Nephron (organoid): Measurements from ENCODE around the gene NFKBIL1.

Experiments used
- H3K27ac Mint-ChIP-seq, 3 experiments: 2 replicates each; pipeline ENCODE4 v1.8.0; 2020; ENCODE audit warnings: mixed read lengths in 3 of 3, mild to moderate bottlenecking in 2 of 3, moderate library complexity in 1 of 3
- H3K27me3 Mint-ChIP-seq: 2 replicates; pipeline ENCODE4 v1.8.0; 2021; ENCODE audit warnings: low read depth, mild to moderate bottlenecking, moderate library complexity, mixed read lengths
- H3K36me3 Mint-ChIP-seq: 2 replicates; pipeline ENCODE4 v1.8.0; 2020; ENCODE audit warnings: low read depth, mixed read lengths
- H3K4me1 Mint-ChIP-seq: 2 replicates; pipeline ENCODE4 v1.8.0; 2020; ENCODE audit warnings: mixed read lengths
- H3K4me3 Mint-ChIP-seq, 3 experiments: 2 replicates each; pipeline ENCODE4 v1.8.0; 2020; ENCODE audit warnings: mild to moderate bottlenecking in 3 of 3, mixed read lengths in 3 of 3, moderate library complexity in 2 of 3
- H3K9me3 Mint-ChIP-seq: 2 replicates; pipeline ENCODE4 v1.8.0; 2020; ENCODE audit warnings: mixed read lengths
- CTCF ChIP-seq, 3 experiments: fragments of 200-600 bp; sonication (generic); IDR thresholded peaks; one replicate each; pipeline ENCODE4 v1.5.0; 2021; ENCODE audit warnings: antibody characterized with exemption in 3 of 3; ENCODE audit not compliant: unreplicated experiment in 3 of 3

NFKBIL1 gene

DNA sequence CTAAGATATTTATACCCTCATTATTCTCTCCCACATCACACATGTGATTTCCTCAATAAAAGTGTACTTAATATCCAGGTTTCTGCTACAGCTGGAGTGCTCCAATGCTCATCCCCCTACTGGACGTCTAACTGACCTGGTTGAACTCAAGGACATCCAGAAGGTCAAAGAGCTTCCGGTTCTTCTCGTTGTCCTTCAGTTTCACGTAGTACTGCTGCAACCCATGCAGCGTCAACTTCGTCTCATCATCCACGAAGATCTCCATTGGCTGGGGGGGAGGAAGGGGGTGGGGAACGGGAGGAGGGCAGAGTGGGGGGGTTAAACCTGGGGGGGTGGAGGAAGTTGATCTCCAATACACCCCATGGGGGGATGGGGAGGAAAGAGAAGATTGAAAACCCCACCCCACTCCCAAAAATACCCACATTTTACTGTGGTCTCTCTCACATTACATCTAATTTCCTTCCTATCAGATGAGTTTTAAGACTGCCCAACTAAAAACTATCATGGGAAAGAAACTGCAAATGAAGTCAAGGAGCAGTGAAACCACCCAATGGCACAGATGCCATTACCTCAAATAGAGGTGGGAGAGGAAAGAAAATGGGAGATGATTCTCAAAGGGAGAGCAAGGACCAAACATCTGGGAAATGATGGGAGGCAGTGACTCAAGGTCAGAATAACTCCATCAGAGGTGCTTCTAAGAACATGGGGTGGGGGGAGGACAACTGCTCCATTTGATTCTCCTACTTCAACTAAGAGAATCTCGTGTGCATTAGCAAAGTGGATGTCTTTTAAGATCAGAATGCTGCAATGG lies 14.6 kb upstream of the NFKBIL1 start:
- H3K4me1 Mint-ChIP-seq = peaks cover 23% of the 10 kb centered on the region
- no peak for TF ChIP-seq CTCF (IDR thresholded peaks at IDR 0.05; ENCODE audit: unreplicated experiment in 3 of 3)
- no peaks in the 10 kb centered on the region for H3K27me3 Mint-ChIP-seq
- no peak overlapping the region for H3K4me3 Mint-ChIP-seq
- H3K27ac Mint-ChIP-seq = peak overlapping the region in 1 of 3 experiments; percentile 25
- peaks cover 81% of the 10 kb centered on the region for H3K36me3 Mint-ChIP-seq
- no peaks in the 10 kb centered on the region for H3K9me3 Mint-ChIP-seq

DNA sequence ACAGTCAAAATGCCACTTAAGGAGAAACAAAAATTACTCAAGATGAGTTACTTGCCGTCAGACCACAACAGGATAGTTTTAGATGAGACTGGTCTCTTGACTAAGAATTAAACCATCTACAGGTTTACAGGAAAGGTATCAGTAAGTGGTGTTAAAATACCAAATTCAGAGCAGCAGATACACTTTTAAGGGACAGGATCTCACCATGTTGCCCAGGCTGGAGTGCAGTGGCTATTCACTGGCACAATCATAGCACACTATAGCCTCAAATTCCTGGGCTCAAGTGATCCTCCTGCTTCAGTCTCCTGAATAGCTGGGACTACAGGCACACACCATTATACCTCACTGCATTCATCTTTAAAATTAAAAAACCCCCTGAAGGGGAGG lies 14.0 kb upstream of the NFKBIL1 start:
- TF ChIP-seq CTCF (IDR thresholded peaks at IDR 0.05; ENCODE audit: unreplicated experiment in 3 of 3) = no peak
- Mint-ChIP-seq H3K27ac (no peak overlapping the region), H3K4me3 (no peak overlapping the region), H3K27me3 (no peaks in the 10 kb centered on the region), H3K36me3 (peaks cover 81% of the 10 kb centered on the region), H3K4me1 (peaks cover 22% of the 10 kb centered on the region), H3K9me3 (no peaks in the 10 kb centered on the region)

- H3K4me1 Mint-ChIP-seq = peaks cover 26% of the 10 kb centered on the region
- H3K27me3 Mint-ChIP-seq = no peaks in the 10 kb centered on the region
- no peak overlapping the region for H3K27ac Mint-ChIP-seq
- H3K36me3 Mint-ChIP-seq = peaks cover 87% of the 10 kb centered on the region
- no peaks in the 10 kb centered on the region for H3K9me3 Mint-ChIP-seq
- no peak overlapping the region for H3K4me3 Mint-ChIP-seq
- no peak for TF ChIP-seq CTCF (IDR thresholded peaks at IDR 0.05; ENCODE audit: unreplicated experiment in 3 of 3)
Measured at GRCh38 chr6:31534011-31534410, 13.4 kb upstream of the NFKBIL1 start.

DNA sequence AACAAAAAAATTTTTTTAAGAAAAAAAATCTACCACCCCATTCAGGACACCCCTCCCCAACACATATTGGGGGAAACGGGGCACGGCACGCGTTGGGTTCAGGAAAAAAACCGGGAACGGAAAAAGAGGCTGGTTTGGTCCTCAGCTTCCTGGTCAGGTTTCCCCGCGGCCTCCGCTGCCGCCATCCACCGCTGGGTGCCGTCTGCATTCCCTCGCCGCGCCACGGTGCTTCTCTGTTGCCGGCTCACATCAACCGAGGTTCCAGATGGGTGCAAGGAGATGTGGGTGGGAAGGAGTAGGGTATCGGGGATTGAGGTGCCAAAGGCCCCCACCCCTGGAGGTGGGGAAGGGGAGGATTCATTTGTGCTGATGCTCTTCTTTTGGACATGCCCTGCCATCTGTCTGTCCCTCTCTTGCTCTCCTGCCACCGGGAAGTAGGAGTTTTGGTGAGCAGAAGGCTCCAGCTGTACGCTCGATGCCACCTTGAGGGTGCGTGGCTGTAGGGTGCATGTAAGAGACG lies 12.8 kb upstream of the NFKBIL1 start:
- H3K36me3 Mint-ChIP-seq = peaks cover 90% of the 10 kb centered on the region
- no peaks in the 10 kb centered on the region for H3K27me3 Mint-ChIP-seq
- H3K9me3 Mint-ChIP-seq = no peaks in the 10 kb centered on the region
- no peak for TF ChIP-seq CTCF (IDR thresholded peaks at IDR 0.05; ENCODE audit: unreplicated experiment in 3 of 3)
- H3K4me3 Mint-ChIP-seq = no peak overlapping the region
- H3K27ac Mint-ChIP-seq = no peak overlapping the region
- H3K4me1 Mint-ChIP-seq = peaks cover 31% of the 10 kb centered on the region

DNA sequence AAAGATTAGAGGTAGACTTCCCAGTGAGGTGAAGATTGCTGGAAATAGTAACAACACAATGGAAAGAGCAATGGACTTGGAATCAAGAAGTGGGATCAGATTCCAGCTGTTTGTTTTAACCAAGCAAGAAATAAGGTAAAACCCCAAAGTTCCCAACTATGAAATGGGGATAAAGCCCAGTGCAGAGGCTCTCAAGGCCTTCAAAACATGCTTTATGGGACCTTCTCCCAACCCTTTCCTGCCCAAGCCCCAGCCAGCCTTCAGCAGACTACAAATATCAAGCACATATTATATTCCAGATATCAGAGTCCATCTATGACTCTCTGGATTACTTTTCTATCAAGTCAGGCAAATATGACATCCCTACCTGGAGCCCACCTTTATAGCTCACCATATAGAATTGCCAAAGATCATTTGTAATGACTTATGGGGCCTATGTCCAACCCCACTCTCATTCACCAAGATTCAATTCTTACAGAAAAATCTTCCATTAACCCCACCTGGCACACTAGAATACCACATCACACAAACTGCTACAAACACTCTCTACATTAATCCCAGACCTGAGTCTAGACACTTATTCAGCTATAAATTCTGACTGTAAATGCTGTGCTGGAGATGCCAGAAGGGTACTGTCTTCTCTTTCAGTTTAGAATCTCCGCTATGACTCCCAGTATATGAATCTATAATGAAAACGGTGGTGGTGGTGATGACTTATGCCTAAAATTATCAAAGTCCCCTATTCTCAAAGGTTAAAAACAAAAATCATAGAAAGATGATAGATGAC lies 11.7 kb upstream of the NFKBIL1 start:
- peak overlapping the region in 1 of 3 experiments; percentile 6 for H3K4me3 Mint-ChIP-seq
- H3K9me3 Mint-ChIP-seq = no peaks in the 10 kb centered on the region
- peaks cover 89% of the 10 kb centered on the region for H3K36me3 Mint-ChIP-seq
- no peaks in the 10 kb centered on the region for H3K27me3 Mint-ChIP-seq
- no peak overlapping the region for H3K27ac Mint-ChIP-seq
- peaks cover 41% of the 10 kb centered on the region for H3K4me1 Mint-ChIP-seq
- no peak for TF ChIP-seq CTCF (IDR thresholded peaks at IDR 0.05; ENCODE audit: unreplicated experiment in 3 of 3)
